ENCODE measurements around the gene CDH13. TPM values are rescaled to one million over a fixed set of nuclear protein-coding genes. Genes with fewer than 3 reads are reported as not detected.

CDH13 gene
- total and polyA plus RNA-seq, 2 experiments from 2014 or later = 1.6 to 4.4 TPM

DNA sequence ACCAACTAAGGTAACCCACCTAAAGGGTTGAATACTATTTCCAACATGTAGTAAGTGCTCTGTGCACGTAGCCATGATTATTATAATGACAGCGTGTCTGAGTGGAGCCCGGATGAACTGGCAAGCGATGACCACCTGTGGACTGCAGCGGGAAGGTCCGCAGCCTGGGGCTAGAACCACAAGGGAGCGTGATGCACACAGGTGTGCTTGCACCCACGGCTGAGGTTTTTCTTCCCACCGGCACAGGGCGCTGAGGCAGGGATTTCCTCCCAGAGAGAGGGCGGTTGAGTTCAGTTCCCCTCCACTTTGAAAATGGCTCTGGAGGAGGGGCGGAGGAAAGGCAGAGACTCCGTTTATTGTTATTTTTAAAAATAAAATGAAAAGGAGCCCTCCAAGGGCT, 959.3 kb downstream of the CDH13 start:
- TF ChIP-seq EZH2phosphoT487 (IDR thresholded peaks at IDR 0.05; ENCODE audit: unreplicated experiment) (no peak), STAT1 (IDR thresholded peaks at IDR 0.05; ENCODE audit: unreplicated experiment) (no peak), EZH2 (IDR thresholded peaks at IDR 0.05; ENCODE audit: low read depth, unreplicated experiment) (no peak)
- TF ChIP-seq, protein P1, sequence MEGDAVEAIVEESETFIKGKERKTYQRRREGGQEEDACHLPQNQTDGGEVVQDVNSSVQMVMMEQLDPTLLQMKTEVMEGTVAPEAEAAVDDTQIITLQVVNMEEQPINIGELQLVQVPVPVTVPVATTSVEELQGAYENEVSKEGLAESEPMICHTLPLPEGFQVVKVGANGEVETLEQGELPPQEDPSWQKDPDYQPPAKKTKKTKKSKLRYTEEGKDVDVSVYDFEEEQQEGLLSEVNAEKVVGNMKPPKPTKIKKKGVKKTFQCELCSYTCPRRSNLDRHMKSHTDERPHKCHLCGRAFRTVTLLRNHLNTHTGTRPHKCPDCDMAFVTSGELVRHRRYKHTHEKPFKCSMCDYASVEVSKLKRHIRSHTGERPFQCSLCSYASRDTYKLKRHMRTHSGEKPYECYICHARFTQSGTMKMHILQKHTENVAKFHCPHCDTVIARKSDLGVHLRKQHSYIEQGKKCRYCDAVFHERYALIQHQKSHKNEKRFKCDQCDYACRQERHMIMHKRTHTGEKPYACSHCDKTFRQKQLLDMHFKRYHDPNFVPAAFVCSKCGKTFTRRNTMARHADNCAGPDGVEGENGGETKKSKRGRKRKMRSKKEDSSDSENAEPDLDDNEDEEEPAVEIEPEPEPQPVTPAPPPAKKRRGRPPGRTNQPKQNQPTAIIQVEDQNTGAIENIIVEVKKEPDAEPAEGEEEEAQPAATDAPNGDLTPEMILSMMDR (conservative IDR thresholded peaks at IDR 0.05; ENCODE audit: low read depth in 2 of 2) = peak in 1 of 2 experiments; percentile 50; a peak in 2 of 4 replicates
- peaks cover 30% of the 10 kb centered on the region for H3K4me1 Mint-ChIP-seq
- H3K79me2 ChIP-seq (replicated peaks; ENCODE audit: insufficient read depth) = no peaks in the 10 kb centered on the region
- peak overlapping the region; percentile 76 for H2AFZ ChIP-seq
- H3K36me3 Mint-ChIP-seq (ENCODE audit: low read depth) = no peaks in the 10 kb centered on the region; the same call in 2 of the 3 replicates
- peaks cover 9% of the 10 kb centered on the region; the same call in 1 of the 2 replicates for H3K27me3 ChIP-seq (ENCODE audit: insufficient read depth)
- no peak overlapping the region for H3K4me3 ChIP-seq
- peaks cover 7% of the 10 kb centered on the region for H3K27me3 Mint-ChIP-seq (ENCODE audit: insufficient read depth, low read depth, poor library complexity)
- no peaks in the 10 kb centered on the region for H4K20me1 ChIP-seq (replicated peaks; ENCODE audit: insufficient read depth)
- H3K4me2 ChIP-seq = no peak overlapping the region
- H3K9me2 ChIP-seq (ENCODE audit: insufficient read depth) = peaks cover 16% of the 10 kb centered on the region; the same call in 1 of the 2 replicates
- peaks cover 33% of the 10 kb centered on the region for H3K4me1 ChIP-seq (ENCODE audit: insufficient read depth)
- H3K27ac Mint-ChIP-seq = no peak overlapping the region
- H3K9me3 Mint-ChIP-seq = no peaks in the 10 kb centered on the region
- H3K4me3 Mint-ChIP-seq = no peak overlapping the region
- H3K27ac ChIP-seq (ENCODE audit: low read depth) = no peak overlapping the region
- ATAC-seq = peak; percentile 38
- H3F3A ChIP-seq (replicated peaks; ENCODE audit: low read depth) = no peaks in the 10 kb centered on the region
- no peaks in the 10 kb centered on the region for H3K36me3 ChIP-seq (ENCODE audit: insufficient read depth)
- DNase-seq (ENCODE audit: low spot score) = peak; percentile 16

DNA sequence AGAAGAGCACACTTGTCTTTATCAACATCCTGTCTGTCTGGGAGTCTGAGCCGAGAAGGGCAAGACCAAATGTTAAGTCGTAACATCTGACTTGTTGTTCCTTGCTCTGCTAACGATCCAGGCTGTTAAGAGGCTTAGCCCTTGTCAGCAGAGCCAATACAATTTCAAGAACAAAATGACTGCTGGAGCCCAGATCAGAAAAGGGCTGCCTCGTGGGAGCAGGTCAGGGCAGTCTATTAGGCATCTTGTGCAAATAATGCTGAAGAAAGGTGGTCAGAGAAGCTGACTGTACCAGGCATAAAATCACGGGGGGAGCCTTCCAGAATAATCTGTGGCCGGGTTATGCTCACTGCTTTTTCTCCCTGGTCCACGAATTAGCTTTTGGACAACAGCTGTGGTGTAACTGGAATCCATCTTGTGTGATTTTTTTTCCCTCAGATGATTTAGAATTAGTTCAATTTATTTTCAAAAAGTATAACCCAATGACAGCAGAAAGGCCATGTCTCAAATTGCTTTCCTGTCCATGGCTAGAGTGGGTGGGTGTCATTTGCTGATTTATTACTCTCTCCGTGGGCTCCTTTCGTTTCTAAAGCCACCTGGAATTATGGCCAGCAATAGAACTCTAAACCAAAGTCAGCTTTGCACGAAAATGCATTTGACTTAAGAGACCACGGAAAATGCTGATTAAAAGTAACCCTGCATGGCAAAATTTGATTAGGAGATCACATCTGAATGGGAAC, 959.9 kb downstream of the CDH13 start:
- Histone ChIP-seq H3K27ac (ENCODE audit: low read depth) (no peak overlapping the region), H3K27me3 (ENCODE audit: insufficient read depth) (peaks cover 6% of the 10 kb centered on the region; the same call in 1 of the 2 replicates)
- no peak for ATAC-seq
- TF ChIP-seq, protein P2, sequence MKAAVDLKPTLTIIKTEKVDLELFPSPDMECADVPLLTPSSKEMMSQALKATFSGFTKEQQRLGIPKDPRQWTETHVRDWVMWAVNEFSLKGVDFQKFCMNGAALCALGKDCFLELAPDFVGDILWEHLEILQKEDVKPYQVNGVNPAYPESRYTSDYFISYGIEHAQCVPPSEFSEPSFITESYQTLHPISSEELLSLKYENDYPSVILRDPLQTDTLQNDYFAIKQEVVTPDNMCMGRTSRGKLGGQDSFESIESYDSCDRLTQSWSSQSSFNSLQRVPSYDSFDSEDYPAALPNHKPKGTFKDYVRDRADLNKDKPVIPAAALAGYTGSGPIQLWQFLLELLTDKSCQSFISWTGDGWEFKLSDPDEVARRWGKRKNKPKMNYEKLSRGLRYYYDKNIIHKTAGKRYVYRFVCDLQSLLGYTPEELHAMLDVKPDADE (IDR thresholded peaks at IDR 0.05) = no peak
- no peak for TF ChIP-seq EZH2phosphoT487 (IDR thresholded peaks at IDR 0.05; ENCODE audit: unreplicated experiment)
- no peak for TF ChIP-seq CREB1 (CRISPR knock-in tag; IDR thresholded peaks at IDR 0.05; ENCODE audit: low read depth)
- no peak for TF ChIP-seq POLR2AphosphoS5 (IDR thresholded peaks at IDR 0.05; ENCODE audit: low read depth)
- TF ChIP-seq ZNF114 (CRISPR knock-in tag; IDR thresholded peaks at IDR 0.05) = no peak
- TF ChIP-seq, protein P1 (conservative IDR thresholded peaks at IDR 0.05; ENCODE audit: low read depth in 2 of 2) = no peak
- no peak for TF ChIP-seq ZNF331 (CRISPR knock-in tag; IDR thresholded peaks at IDR 0.05; ENCODE audit: low read depth)
- no peak for TF ChIP-seq STAT1 (IDR thresholded peaks at IDR 0.05; ENCODE audit: unreplicated experiment)
- no peak for TF ChIP-seq JUNB (IDR thresholded peaks at IDR 0.05; ENCODE audit: unreplicated experiment)

More for the DNA sequence above, 959.9 kb downstream of the CDH13 start:
- peaks cover 27% of the 10 kb centered on the region for H3K4me1 ChIP-seq (ENCODE audit: insufficient read depth)
- H3F3A ChIP-seq (replicated peaks; ENCODE audit: low read depth) = no peaks in the 10 kb centered on the region
- H3K36me3 ChIP-seq (ENCODE audit: insufficient read depth) = no peaks in the 10 kb centered on the region
- no peaks in the 10 kb centered on the region for H3K9me3 Mint-ChIP-seq
- H4K20me1 ChIP-seq (replicated peaks; ENCODE audit: insufficient read depth) = no peaks in the 10 kb centered on the region
- H3K9me2 ChIP-seq (ENCODE audit: insufficient read depth) = peaks cover 16% of the 10 kb centered on the region; the same call in 1 of the 2 replicates
- peak overlapping the region; percentile 76 for H2AFZ ChIP-seq
- DNase-seq (ENCODE audit: low spot score) = no peak
- no peaks in the 10 kb centered on the region for H3K79me2 ChIP-seq (replicated peaks; ENCODE audit: insufficient read depth)
- H3K4me1 Mint-ChIP-seq = peaks cover 27% of the 10 kb centered on the region
- no peak overlapping the region for H3K4me3 ChIP-seq
- H3K27ac Mint-ChIP-seq = no peak overlapping the region
- peaks cover 3% of the 10 kb centered on the region for H3K27me3 Mint-ChIP-seq (ENCODE audit: insufficient read depth, low read depth, poor library complexity)
- H3K36me3 Mint-ChIP-seq (ENCODE audit: low read depth) = no peaks in the 10 kb centered on the region; the same call in 2 of the 3 replicates
- no peak overlapping the region for H3K4me2 ChIP-seq
- H3K4me3 Mint-ChIP-seq = no peak overlapping the region

All from GM23338 (cell line).